NCI-H1417 treated with DMSO at 0.1 percent for 48 hours (cell line): ENCODE data around the gene ABLIM2.

Experiments
- DNase-seq: peaks from one replicate; lab custom pipeline; 2025; lab: John Stamatoyannopoulos, UW

The ABLIM2 gene

GRCh38 chr4:8174970-8175369 is 16.4 kb upstream of the ABLIM2 start:
- no peak for DNase-seq

- DNase-seq = no peak
These were observed 15.1 kb upstream of the ABLIM2 start for GRCh38 chr4:8173492-8174242.

GRCh38 chr4:8171984-8172924 is 13.6 kb upstream of the ABLIM2 start:
- no peak for DNase-seq

GRCh38 chr4:8171266-8171665 is 12.7 kb upstream of the ABLIM2 start:
- DNase-seq = no peak

GRCh38 chr4:8170341-8170740 is 11.7 kb upstream of the ABLIM2 start:
- no peak for DNase-seq

- DNase-seq = no peak
These were observed 11.2 kb upstream of the ABLIM2 start for GRCh38 chr4:8169763-8170162.

- no peak for DNase-seq
These were observed 10.4 kb upstream of the ABLIM2 start for GRCh38 chr4:8168832-8169598.

GRCh38 chr4:8168232-8168631 is 9.6 kb upstream of the ABLIM2 start:
- no peak for DNase-seq

GRCh38 chr4:8167815-8168214 is 9.2 kb upstream of the ABLIM2 start:
- no peak for DNase-seq

- no peak for DNase-seq
These were observed 8.7 kb upstream of the ABLIM2 start for GRCh38 chr4:8167291-8167690.

GRCh38 chr4:8165374-8165896 is 6.8 kb upstream of the ABLIM2 start:
- DNase-seq = no peak

GRCh38 chr4:8164687-8165086 is 6.1 kb upstream of the ABLIM2 start:
- no peak for DNase-seq

- DNase-seq = no peak
These were observed 5.6 kb upstream of the ABLIM2 start for GRCh38 chr4:8164194-8164565.

GRCh38 chr4:8163436-8164193 is 5.0 kb upstream of the ABLIM2 start:
- DNase-seq = no peak

- DNase-seq = no peak
These were observed 4.4 kb upstream of the ABLIM2 start for GRCh38 chr4:8163026-8163425.

GRCh38 chr4:8162625-8163024 is 4.0 kb upstream of the ABLIM2 start:
- DNase-seq = no peak

GRCh38 chr4:8160572-8160971 is 2.0 kb upstream of the ABLIM2 start:
- DNase-seq = no peak

- no peak for DNase-seq
These were observed 1.6 kb upstream of the ABLIM2 start for GRCh38 chr4:8160233-8160560.

- DNase-seq = no peak
These were observed 1.1 kb upstream of the ABLIM2 start for GRCh38 chr4:8159537-8160232.

GRCh38 chr4:8157944-8158709 is 486 bp downstream of the ABLIM2 start:
- DNase-seq = no peak
